Thyroid gland (tissue), 4 donors: ENCODE data around the gene PRPF6. TPM values are rescaled to one million over a fixed set of nuclear protein-coding genes. Genes with fewer than 3 reads are reported as not detected.
A peak's percentile ranks its signal among the peaks of the same experiment; 100 is the strongest.

Source experiments
- DNase-seq, 2 donors: peaks; one replicate each; pipeline ENCODE4 v3.0.0-alpha.2; 2019
- H3K27ac ChIP-seq, 3 donors: fragments of 200-600 bp; sonication (generic); 1 replicate in 2 of 3; 2 replicates in 1 of 3; pipeline ENCODE4 v1.5.1; 2016 to 2019; ENCODE audit warnings: mild to moderate bottlenecking in 1 of 3, moderate library complexity in 1 of 3
- H3K27me3 ChIP-seq: fragments of 200-600 bp; sonication (generic); one replicate; pipeline ENCODE4 v1.5.1; 2019
- H3K36me3 ChIP-seq, 2 donors: fragments of 200-600 bp; sonication (generic); one replicate each; pipeline ENCODE4 v1.5.1; 2016 to 2019
- H3K4me1 ChIP-seq, 2 donors: fragments of 200-600 bp; sonication (generic); one replicate each; pipeline ENCODE4 v1.5.1; 2017 to 2019
- H3K4me3 ChIP-seq, 3 donors: fragments of 200-600 bp; sonication (generic); replicated peaks in 1 of 3; 1 replicate in 2 of 3; 2 replicates in 1 of 3; pipeline ENCODE4 v1.5.1; 2016; ENCODE audit warnings: mild to moderate bottlenecking in 1 of 3
- H3K9me3 ChIP-seq: fragments of 200-600 bp; sonication (generic); one replicate; pipeline ENCODE4 v1.5.1; 2017
- CTCF ChIP-seq, 6 experiments: fragments of 200-600 bp in 3 of 6; fragments of 450-650 bp in 3 of 6; sonication (generic) in 3 of 6; IDR thresholded peaks; one replicate each; pipeline ENCODE4 v1.5.1; 2016 to 2019; ENCODE audit warnings: antibody characterized with exemption in 6 of 6, mild to moderate bottlenecking in 2 of 6, inconsistent platforms in 1 of 6, moderate library complexity in 1 of 6
- POLR2A ChIP-seq, 2 donors: fragments of 450-650 bp; IDR thresholded peaks; one replicate each; pipeline ENCODE4 v1.6.1; 2017; ENCODE audit warnings: antibody characterized with exemption in 2 of 2, mild to moderate bottlenecking in 2 of 2, moderate library complexity in 1 of 2
- WGBS, 2 donors: methylation state at CpG; one replicate each; pipeline ENCODE4 v1.1.5; 2017; 5-methylcytosine and 5-hydroxymethylcytosine counted together
- intact Hi-C: fragments of 100-400 bp; cut with DNase I; formaldehyde crosslinking; loops from one replicate; pipeline ENCODE4 v1.15.1; 2023
- total RNA-seq, 4 donors: library from RNA; depleted of rRNA; stranded (reverse); fragments of >200 nt; gene quantifications; one replicate each; pipeline ENCODE4 v1.2.3, GENCODE V29; 2016

PRPF6 gene
- total RNA-seq, 4 donors from 2014 or later = 62.8 to 76.2 (median 70.1) TPM

- no peak for TF ChIP-seq POLR2A (IDR thresholded peaks at IDR 0.05)
- TF ChIP-seq CTCF (IDR thresholded peaks at IDR 0.05) = peak in 2 of 6 experiments; percentile 24 to 41
- H3K36me3 ChIP-seq = peaks cover 6 to 9% of the 10 kb centered on the region in 2 donors
- H3K27ac ChIP-seq = peak overlapping the region; percentile 87 to 92 (median 92)
- H3K4me1 ChIP-seq = peaks cover 30 to 61% of the 10 kb centered on the region in 2 donors
- H3K4me3 ChIP-seq = peak overlapping the region; percentile 67 to 95 (median 82)
- no peaks in the 10 kb centered on the region for H3K9me3 ChIP-seq
- H3K27me3 ChIP-seq = no peaks in the 10 kb centered on the region
- WGBS, 2 donors = 0% methylated on average over 1 to 4 of the region's 31 CpGs
- intact Hi-C loops = no loop called here
- DNase-seq = peak; percentile 42 to 57
These were observed 25.6 kb upstream of the PRPF6 start for GRCh38 chr20:63955281-63955826.

GRCh38 chr20:63955827-63956663 lies 24.9 kb upstream of the PRPF6 start, which contains the start of gene UCKL1:
Gene UCKL1 (minus strand): TSS chr20:63956416. CDS start chr20:63956372, 44 bp downstream.
- intact Hi-C loops = no loop called here
- H3K9me3 ChIP-seq = no peaks in the 10 kb centered on the region
- WGBS, 2 donors = 0% methylated on average over 20 to 26 of the region's 105 CpGs
- peaks cover 23 to 54% of the 10 kb centered on the region in 2 donors for H3K4me1 ChIP-seq
- H3K27me3 ChIP-seq = no peaks in the 10 kb centered on the region
- H3K36me3 ChIP-seq = peaks cover 6 to 11% of the 10 kb centered on the region in 2 donors
- TF ChIP-seq POLR2A (IDR thresholded peaks at IDR 0.05) (peak in 1 of 2 donors; percentile 81), CTCF (IDR thresholded peaks at IDR 0.05) (peak in 2 of 6 experiments; percentile 2 to 16)
- peak within 1 kb of the TSS; percentile 87 to 92 (median 92) for H3K27ac ChIP-seq
- peak within 1 kb of the TSS; percentile 67 to 95 (median 82) for H3K4me3 ChIP-seq
- peak; percentile 92 to 94 for DNase-seq

- intact Hi-C loops = no loop called here
- 3 to 6% methylated on average over 15 of the region's 15 CpGs for WGBS, 2 donors
- H3K36me3 ChIP-seq = peaks cover 8 to 17% of the 10 kb centered on the region in 2 donors
- peaks cover 17 to 49% of the 10 kb centered on the region in 2 donors for H3K4me1 ChIP-seq
- H3K27ac ChIP-seq = no peak overlapping the region
- TF ChIP-seq CTCF (IDR thresholded peaks at IDR 0.05) (no peak), POLR2A (IDR thresholded peaks at IDR 0.05) (no peak)
- DNase-seq = no peak
- no peaks in the 10 kb centered on the region for H3K9me3 ChIP-seq
- no peaks in the 10 kb centered on the region for H3K27me3 ChIP-seq
- H3K4me3 ChIP-seq = peak overlapping the region in 1 of 3 donors; percentile 27
These were observed 24.3 kb upstream of the PRPF6 start for GRCh38 chr20:63956664-63957003.

- peak overlapping the region in 1 of 3 donors; percentile 27 for H3K4me3 ChIP-seq
- H3K36me3 ChIP-seq = peaks cover 13 to 22% of the 10 kb centered on the region in 2 donors
- H3K4me1 ChIP-seq = peaks cover 15 to 43% of the 10 kb centered on the region in 2 donors
- intact Hi-C loops = no loop called here
- no peaks in the 10 kb centered on the region for H3K9me3 ChIP-seq
- H3K27ac ChIP-seq = no peak overlapping the region
- WGBS, 2 donors = 9 to 13% methylated on average over 12 to 13 of the region's 28 CpGs
- H3K27me3 ChIP-seq = no peaks in the 10 kb centered on the region
- no peak for TF ChIP-seq CTCF (IDR thresholded peaks at IDR 0.05)
- TF ChIP-seq POLR2A (IDR thresholded peaks at IDR 0.05) = peak in 1 of 2 donors; percentile 17
- DNase-seq = peak; percentile 40 to 51
These were observed 23.8 kb upstream of the PRPF6 start for GRCh38 chr20:63957004-63957689.
